Nephron (organoid): Measurements from ENCODE around the gene NRP2.
A peak's percentile ranks its signal among the peaks of the same experiment; 100 is the strongest.

Source experiments
- H3K27ac Mint-ChIP-seq, 3 experiments: 2 replicates each; pipeline ENCODE4 v1.8.0; 2020; ENCODE audit warnings: mixed read lengths in 3 of 3, mild to moderate bottlenecking in 2 of 3, moderate library complexity in 1 of 3
- H3K27me3 Mint-ChIP-seq: 2 replicates; pipeline ENCODE4 v1.8.0; 2021; ENCODE audit warnings: low read depth, mild to moderate bottlenecking, moderate library complexity, mixed read lengths
- H3K36me3 Mint-ChIP-seq: 2 replicates; pipeline ENCODE4 v1.8.0; 2020; ENCODE audit warnings: low read depth, mixed read lengths
- H3K4me1 Mint-ChIP-seq: 2 replicates; pipeline ENCODE4 v1.8.0; 2020; ENCODE audit warnings: mixed read lengths
- H3K4me3 Mint-ChIP-seq, 3 experiments: 2 replicates each; pipeline ENCODE4 v1.8.0; 2020; ENCODE audit warnings: mild to moderate bottlenecking in 3 of 3, mixed read lengths in 3 of 3, moderate library complexity in 2 of 3
- H3K9me3 Mint-ChIP-seq: 2 replicates; pipeline ENCODE4 v1.8.0; 2020; ENCODE audit warnings: mixed read lengths
- TF ChIP-seq, protein P1 (sequence below), 3 experiments: fragments of 200-600 bp; sonication (generic); IDR thresholded peaks; one replicate each; pipeline ENCODE4 v1.5.0; 2021; ENCODE audit warnings: antibody characterized with exemption in 3 of 3; ENCODE audit not compliant: unreplicated experiment in 3 of 3

Gene NRP2

DNA sequence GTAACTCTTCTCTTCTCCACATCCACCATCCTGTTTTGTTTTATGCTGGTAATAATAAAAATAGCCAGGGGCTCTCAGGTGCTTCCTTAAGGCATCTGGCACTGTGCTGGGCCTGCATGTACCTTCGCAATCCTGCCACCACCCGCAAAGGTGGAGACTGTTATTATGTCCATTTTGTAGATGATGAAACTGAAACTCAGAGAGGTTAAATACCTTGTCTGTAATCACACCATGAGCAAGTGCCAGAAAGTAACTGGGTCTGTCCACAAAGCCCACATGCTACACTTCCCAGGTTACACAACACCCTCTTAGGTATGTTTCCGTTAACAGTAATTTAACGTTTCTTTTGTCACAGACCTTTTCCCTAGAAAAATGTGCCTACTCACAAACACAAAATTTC lies 27.0 kb downstream of the NRP2 start:
- Mint-ChIP-seq H3K36me3 (peaks cover 14% of the 10 kb centered on the region), H3K9me3 (no peaks in the 10 kb centered on the region), H3K27ac (peak overlapping the region in 1 of 3 experiments; percentile 14), H3K4me3 (no peak overlapping the region), H3K4me1 (peaks cover 70% of the 10 kb centered on the region), H3K27me3 (peaks cover 4% of the 10 kb centered on the region)
- TF ChIP-seq, protein P1, sequence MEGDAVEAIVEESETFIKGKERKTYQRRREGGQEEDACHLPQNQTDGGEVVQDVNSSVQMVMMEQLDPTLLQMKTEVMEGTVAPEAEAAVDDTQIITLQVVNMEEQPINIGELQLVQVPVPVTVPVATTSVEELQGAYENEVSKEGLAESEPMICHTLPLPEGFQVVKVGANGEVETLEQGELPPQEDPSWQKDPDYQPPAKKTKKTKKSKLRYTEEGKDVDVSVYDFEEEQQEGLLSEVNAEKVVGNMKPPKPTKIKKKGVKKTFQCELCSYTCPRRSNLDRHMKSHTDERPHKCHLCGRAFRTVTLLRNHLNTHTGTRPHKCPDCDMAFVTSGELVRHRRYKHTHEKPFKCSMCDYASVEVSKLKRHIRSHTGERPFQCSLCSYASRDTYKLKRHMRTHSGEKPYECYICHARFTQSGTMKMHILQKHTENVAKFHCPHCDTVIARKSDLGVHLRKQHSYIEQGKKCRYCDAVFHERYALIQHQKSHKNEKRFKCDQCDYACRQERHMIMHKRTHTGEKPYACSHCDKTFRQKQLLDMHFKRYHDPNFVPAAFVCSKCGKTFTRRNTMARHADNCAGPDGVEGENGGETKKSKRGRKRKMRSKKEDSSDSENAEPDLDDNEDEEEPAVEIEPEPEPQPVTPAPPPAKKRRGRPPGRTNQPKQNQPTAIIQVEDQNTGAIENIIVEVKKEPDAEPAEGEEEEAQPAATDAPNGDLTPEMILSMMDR (IDR thresholded peaks at IDR 0.05; ENCODE audit: unreplicated experiment in 3 of 3): no peak

DNA sequence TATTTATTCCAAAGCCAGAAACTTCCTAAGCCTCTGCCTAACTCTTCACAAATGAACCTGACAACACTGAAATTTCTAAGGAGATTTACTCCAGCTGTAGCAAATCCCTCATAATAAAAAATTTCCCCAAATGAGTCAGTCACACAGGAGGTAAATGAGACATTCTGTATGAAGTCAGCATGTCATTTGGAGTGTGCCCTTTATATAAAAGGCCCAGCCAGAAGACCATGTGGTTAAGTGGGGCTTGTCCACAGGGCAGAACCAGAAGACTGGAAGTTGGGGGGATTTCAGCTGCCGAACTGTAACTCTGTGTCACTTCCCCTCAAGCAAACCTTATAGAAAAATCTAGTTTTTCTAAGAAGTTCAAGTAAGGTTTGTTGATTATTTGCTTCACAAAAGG lies 30.2 kb downstream of the NRP2 start:
- Mint-ChIP-seq H3K9me3 (no peaks in the 10 kb centered on the region), H3K36me3 (peaks cover 15% of the 10 kb centered on the region), H3K4me1 (peaks cover 72% of the 10 kb centered on the region), H3K27ac (peak overlapping the region; percentile 89 to 95 (median 92)), H3K4me3 (no peak overlapping the region), H3K27me3 (peaks cover 4% of the 10 kb centered on the region)
- TF ChIP-seq, protein P1 (IDR thresholded peaks at IDR 0.05; ENCODE audit: unreplicated experiment in 3 of 3): no peak

DNA sequence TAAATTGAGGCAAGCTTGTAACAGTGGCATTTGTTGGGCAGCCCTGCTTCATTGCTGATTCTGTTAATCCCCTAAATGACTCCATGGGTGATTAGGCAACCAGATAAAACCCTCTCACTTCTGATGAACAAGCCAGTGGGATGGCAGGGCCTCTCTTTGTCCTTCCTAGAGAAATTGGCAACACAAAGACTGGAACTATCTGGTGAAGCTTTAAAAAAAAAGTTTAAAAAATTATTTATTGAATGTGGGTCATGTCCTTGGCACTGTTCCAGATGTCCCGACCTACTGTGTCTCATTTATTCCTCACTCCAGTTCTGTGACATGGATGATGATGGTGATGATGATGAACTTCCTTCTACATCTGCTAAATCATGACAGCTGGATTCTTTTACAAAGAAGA lies 30.8 kb downstream of the NRP2 start:
- Mint-ChIP-seq H3K36me3 (peaks cover 21% of the 10 kb centered on the region), H3K4me3 (no peak overlapping the region), H3K27me3 (peaks cover 4% of the 10 kb centered on the region), H3K27ac (peak overlapping the region; percentile 89 to 95 (median 92)), H3K4me1 (peaks cover 71% of the 10 kb centered on the region), H3K9me3 (no peaks in the 10 kb centered on the region)
- TF ChIP-seq, protein P1 (IDR thresholded peaks at IDR 0.05; ENCODE audit: unreplicated experiment in 3 of 3): no peak

DNA sequence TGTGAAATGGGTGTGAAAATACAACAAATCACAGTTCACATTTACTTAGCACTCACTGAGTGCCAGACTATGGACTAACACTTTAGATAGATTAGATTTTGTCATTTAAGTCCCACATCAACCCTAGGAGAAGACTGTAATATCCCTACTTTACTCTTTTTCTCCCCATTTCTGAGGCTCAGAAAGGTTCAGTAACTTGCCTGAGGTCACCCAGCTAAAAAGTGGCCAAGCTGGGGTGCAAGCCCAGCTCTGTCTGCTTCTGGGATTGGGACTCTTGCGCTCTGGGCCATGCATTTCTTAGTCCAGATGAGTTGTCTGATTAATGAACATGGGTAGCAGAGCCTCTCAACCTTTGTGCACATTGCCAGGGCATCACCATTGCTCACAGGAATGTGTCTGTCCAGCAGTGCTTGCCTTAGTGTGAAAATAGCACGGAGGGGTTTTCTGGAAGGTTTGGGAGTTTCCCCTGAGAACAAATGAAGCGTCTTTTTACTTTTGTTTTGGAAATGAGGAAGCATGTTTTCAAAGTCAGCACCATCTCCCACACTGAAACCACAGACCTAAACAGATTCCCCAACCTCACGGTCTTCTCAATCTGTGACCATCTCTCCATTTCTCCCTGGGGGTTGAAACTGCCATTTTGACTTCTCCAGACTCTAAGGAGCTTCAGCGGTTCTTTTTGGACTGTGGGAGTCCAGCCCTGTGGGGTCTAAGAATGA lies 31.9 kb downstream of the NRP2 start:
- H3K27ac Mint-ChIP-seq: peak overlapping the region; percentile 86 to 92 (median 92)
- H3K4me3 Mint-ChIP-seq: peak overlapping the region in 1 of 3 experiments; percentile 33
- H3K27me3 Mint-ChIP-seq: peaks cover 4% of the 10 kb centered on the region
- peaks cover 72% of the 10 kb centered on the region for H3K4me1 Mint-ChIP-seq
- H3K36me3 Mint-ChIP-seq: peaks cover 25% of the 10 kb centered on the region
- H3K9me3 Mint-ChIP-seq: no peaks in the 10 kb centered on the region
- TF ChIP-seq, protein P1 (IDR thresholded peaks at IDR 0.05; ENCODE audit: unreplicated experiment in 3 of 3): no peak

DNA sequence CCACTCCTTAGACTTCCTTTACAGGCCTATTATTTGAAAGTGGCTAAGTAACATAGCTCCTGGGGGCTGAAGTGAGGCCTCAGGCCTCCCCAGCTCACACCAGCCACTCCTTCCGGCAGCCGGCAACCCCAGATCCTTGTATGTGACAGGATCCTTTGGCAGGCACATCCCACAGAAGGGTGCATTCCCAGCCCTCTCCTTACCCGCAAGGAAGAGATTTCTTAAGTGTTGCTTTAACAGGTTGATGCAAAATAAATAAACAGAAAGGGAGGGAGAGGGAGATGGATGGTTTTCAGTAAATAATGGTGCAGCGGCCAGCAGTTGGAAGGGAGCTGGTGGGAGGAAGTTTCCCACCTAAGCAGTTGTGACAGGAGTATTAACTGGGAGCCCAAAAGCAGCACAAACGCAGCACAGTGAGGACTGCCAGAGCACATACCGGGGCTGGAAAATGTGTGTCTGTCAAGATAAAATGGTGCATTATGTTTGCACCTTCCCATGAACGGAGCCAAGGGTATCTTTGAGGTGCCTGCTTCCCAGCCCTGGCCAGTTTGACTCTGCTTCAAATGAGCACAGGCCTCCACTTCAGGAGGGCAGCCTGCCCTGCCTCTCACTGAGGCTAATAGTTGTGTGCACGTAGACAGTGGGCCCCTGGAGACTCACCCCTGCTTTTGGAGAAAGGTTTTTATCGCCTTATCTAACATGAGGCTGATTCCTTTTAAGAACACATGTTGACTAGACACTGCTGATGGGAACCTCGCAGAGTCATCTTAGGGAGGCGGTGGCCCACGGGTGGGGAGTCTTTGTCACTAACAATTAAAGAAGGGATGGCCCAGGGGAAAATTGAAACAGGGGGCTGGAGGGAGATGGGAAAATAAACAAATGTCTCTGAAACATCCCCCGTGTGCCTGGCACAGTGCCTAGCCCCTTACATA lies 32.8 kb downstream of the NRP2 start:
- TF ChIP-seq, protein P1 (IDR thresholded peaks at IDR 0.05; ENCODE audit: unreplicated experiment in 3 of 3): no peak
- Mint-ChIP-seq H3K4me1 (peaks cover 74% of the 10 kb centered on the region), H3K27ac (peak overlapping the region; percentile 86 to 92 (median 92)), H3K27me3 (peaks cover 4% of the 10 kb centered on the region), H3K9me3 (no peaks in the 10 kb centered on the region), H3K36me3 (peaks cover 20% of the 10 kb centered on the region), H3K4me3 (peak overlapping the region in 1 of 3 experiments; percentile 33)
